Activated T-helper 1 cell treated with anti-CD3 and anti-CD28 coated beads, Interleukin-2, amount 50 U/mL, for 16 hours (primary cell): ENCODE results near the gene RAD51AP1.
A peak's percentile ranks its signal among the peaks of the same experiment; 100 is the strongest.

Source experiments
- DNase-seq, 2 donors: peaks; one replicate each; pipeline ENCODE4 v3.0.0-alpha.2; 2020; ENCODE audit warnings: low read depth in 1 of 2, low spot score in 1 of 2

RAD51AP1 gene

DNA sequence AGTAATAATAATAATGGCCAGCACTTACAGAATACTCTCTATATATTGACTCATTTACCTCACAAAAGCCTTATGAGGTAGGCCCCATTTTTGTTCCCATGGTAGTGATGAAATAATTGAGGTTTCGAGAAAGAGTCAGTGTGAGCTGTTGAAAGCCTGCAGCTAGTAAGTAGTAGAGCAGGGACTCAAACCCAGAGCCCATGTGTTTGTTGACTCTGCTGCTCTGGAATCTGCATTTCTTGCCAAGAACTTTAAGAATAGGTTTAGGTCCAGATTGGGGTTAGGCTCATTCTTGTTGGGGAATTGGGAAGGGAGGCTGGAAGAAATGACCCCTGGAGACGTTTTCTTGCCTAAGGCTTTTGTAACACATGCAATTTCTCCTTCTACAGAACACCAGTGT lies 51.3 kb downstream of the RAD51AP1 start:
- no peak for DNase-seq

DNA sequence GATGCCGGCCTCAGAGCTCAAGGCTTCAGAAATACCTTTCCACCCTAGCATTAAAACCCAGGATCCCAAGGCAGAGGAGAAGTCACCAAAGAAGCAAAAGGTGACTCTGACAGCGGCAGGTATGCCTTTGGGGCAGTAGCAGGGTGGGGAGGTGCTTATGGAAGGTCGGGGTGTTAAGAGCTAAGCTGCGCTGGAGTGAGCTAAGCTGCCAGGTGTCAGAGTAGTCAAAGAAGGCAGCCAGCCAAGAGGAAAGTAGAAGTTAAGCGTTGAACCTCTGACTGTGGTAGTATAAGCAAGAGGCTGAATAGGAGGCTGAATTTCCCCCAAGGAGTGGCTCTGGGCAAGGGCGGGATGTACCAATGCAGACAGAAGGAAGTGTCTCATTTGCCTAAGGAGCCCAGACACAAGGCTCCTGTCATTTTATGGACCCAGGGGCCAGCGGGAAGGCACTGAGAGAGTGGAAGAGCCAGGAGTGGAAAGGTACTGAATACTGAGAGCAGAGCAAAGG lies 52.5 kb downstream of the RAD51AP1 start:
- DNase-seq, result no peak

DNA sequence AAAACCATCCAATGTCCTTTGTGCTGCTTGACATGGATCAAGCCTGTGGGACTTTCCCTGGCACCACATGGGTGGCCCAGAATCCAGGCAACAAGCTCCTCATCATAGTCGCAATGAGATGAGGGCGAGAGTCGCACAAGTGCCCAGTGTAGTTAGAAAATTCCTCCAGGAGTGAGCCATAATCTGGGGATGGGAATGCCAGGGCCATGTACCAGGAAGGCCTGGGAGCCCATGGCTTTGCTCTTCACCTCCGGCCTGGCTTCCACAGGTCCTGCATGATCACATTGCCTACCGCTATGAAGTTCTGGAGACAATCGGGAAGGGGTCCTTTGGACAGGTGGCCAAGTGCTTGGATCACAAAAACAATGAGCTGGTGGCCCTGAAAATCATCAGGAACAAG lies 57.2 kb downstream of the RAD51AP1 start:
- DNase-seq, result no peak

DNA sequence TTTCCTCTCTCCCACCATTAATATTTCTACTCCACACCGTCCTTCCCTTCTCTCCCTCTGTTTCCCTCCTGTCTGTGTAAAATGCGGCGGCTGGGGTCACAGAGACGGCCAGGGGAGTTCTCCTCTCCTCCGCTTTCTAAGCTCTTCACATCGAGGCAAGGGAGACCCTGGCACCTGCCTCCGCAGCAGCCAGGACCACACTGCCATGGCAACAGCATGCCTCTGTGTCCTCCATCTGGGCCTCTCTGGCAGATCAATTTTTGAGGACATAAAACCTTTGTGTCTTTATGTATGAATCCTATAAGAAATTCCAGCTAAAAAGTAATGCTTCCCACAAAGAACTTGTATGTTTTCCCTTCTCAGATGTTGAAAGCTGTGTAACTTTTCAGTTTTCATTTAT lies 64.7 kb downstream of the RAD51AP1 start:
- DNase-seq, result no peak

DNA sequence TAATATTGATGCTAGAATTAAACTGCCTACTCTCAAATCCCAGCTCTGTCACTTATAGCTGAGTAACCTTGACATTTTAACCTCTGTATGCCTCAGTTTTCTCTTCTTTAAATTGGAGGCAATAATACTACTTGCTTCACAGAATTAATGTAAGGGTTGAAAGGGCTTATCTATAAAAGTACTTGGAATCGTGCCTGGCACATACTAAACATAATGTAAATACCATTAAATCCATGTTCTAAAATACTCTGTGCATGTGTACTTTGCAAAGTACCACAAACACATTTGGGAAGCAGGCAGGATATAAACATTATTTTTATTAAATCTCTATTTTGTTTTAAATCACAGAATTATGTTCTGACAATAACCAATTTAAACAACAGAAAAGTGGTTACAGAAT lies 65.3 kb downstream of the RAD51AP1 start:
- DNase-seq, result no peak

DNA sequence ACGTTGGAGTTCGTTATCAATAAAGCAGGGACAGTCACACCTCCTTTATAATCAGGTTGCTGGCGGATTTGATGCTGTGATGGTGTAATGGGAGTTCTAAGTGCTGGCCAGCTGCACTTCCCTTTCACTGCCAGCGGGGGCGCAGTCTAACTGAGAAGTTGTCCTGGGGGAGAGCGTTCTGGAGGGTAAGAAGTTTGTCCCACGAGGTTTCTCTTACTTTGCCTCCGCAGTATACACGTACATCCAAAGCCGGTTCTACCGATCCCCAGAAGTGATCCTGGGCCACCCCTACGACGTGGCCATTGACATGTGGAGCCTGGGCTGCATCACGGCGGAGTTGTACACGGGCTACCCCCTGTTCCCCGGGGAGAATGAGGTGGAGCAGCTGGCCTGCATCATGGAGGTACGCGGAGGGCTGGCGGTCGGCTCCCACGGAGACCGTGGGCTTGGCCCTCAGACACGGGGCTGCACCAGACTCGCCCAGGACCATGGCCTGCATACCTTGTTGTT lies 66.0 kb downstream of the RAD51AP1 start:
- DNase-seq, result peak; percentile 52 to 57

DNA sequence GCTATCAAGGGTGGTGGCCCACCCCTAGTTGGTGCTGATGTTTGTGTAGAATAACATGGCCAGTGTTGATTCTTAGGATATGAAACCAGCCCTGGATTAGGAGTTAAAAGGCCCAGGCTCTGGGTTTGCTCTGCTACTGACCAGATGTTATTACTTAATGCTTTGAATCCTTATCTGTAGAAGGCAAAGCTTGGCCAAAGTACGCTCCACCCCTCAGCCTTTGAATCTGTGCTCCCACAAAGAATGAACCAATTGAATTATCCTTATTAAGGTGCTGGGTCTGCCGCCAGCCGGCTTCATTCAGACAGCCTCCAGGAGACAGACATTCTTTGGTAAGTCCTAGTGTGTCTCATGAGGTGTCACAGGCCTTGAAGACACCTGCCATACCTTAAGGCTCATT lies 68.4 kb downstream of the RAD51AP1 start:
- DNase-seq, result no peak

DNA sequence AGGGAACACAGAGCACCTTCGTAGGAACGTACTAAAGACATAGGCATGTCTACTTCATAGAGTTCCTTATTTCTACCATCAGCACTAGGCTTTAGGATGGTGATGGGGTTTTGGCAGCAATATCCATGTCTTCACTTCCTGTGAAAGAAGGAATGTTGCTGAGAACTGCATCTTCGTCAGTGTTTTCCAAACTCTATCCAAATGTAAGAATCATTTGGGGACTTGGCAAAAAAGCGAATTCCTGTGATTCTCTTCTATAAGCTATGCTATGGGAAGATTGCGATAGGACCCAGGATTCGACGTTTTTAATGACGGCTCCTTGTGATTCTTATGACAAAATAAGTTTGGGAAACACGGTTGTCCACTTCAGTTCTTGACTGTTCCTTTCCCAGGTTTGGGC lies 70.4 kb downstream of the RAD51AP1 start:
- no peak for DNase-seq
